ENCODE results near the gene PFDN1. TPM values are rescaled to one million over a fixed set of nuclear protein-coding genes. Genes with fewer than 3 reads are reported as not detected.

PFDN1 gene
- total RNA-seq, 1 donor from 2014 or later: 57.9 TPM

DNA sequence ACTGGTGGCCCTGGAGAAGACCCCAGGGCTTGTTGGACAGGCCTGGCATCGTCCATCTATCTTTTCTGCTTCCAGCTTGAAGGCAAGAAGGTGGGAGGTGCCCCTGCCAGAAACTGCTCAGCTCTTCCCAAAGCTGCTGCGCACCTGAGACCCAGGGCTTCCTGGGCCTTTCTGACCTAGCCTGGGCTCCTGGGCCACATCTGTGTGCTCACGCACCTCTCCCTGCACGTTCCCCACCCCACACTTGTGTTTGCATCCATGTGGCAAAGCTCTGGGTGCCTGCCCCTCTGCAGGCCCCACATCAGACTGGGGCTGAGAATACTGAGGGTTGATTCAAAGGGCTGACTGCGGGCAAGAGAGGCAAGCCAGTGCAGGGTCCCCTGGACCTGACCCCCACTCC is 63.4 kb downstream of the PFDN1 start:
- TF ChIP-seq, protein P1, sequence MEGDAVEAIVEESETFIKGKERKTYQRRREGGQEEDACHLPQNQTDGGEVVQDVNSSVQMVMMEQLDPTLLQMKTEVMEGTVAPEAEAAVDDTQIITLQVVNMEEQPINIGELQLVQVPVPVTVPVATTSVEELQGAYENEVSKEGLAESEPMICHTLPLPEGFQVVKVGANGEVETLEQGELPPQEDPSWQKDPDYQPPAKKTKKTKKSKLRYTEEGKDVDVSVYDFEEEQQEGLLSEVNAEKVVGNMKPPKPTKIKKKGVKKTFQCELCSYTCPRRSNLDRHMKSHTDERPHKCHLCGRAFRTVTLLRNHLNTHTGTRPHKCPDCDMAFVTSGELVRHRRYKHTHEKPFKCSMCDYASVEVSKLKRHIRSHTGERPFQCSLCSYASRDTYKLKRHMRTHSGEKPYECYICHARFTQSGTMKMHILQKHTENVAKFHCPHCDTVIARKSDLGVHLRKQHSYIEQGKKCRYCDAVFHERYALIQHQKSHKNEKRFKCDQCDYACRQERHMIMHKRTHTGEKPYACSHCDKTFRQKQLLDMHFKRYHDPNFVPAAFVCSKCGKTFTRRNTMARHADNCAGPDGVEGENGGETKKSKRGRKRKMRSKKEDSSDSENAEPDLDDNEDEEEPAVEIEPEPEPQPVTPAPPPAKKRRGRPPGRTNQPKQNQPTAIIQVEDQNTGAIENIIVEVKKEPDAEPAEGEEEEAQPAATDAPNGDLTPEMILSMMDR (conservative IDR thresholded peaks at IDR 0.05): no peak
- Mint-ChIP-seq H3K27ac (peak overlapping the region; percentile 18), H3K27me3 (no peaks in the 10 kb centered on the region), H3K36me3 (peaks cover 1% of the 10 kb centered on the region), H3K4me1 (ENCODE audit: unreplicated experiment) (peaks cover 20% of the 10 kb centered on the region), H3K4me3 (no peak overlapping the region), H3K9me3 (no peaks in the 10 kb centered on the region)
- DNase-seq (ENCODE audit: extremely low spot score, unreplicated experiment): no peak

DNA sequence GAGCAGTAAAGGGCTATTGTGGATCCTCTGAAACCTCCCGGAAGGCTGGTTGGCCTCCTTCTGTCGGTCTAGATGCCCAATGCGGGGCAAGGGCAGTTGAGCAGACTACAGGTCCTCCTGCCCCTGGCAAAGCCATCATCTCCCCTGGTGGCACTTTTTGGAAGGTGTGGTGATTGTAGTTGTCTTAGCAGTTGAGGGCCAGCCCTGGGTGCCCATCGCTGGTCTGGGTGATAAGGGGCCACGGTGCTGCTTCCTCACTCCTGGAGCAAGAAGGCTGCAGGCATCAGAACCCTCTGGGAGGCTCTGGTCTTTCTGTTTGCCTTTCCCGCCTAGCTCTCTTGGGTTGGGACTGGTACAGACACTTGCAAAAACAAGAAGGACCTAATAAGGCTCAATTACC is 64.1 kb downstream of the PFDN1 start:
- Mint-ChIP-seq H3K27me3 (no peaks in the 10 kb centered on the region), H3K27ac (no peak overlapping the region), H3K36me3 (no peaks in the 10 kb centered on the region), H3K4me1 (ENCODE audit: unreplicated experiment) (peaks cover 18% of the 10 kb centered on the region), H3K9me3 (no peaks in the 10 kb centered on the region), H3K4me3 (no peak overlapping the region)
- no peak for DNase-seq (ENCODE audit: extremely low spot score, unreplicated experiment)
- TF ChIP-seq, protein P1 (conservative IDR thresholded peaks at IDR 0.05): no peak

DNA sequence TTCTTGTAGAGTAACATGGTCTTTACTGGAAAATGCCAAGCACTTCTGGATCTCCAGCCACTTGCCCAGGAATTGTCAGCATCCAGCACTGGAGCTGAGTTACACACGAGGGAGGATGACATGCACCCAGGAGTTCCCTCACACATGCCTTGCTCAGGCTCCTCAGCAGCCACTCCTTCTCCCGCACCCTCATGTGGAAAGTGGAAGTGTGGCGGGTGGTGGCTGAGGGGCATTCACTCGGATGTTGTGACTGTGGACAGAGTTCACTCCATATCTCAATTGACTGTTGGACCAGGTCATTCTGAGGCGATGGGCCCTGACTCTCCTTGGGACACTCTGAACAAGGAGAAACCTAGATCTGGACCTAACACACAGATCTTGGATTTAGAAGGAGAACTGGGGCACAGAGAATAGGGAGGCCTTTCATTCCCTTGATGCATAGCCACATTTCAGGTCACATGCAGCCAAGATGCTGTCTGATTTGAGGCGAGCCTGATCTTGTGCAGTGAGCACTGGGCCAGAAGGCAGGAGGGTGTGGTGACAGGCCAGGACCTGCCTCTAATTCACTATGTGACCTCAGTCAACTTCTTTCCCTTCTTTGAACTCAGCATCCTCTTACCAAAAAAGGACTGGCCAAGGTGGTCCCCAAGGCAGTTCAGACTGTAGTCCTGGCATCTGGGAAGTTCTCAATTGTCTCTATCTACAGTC is 65.9 kb downstream of the PFDN1 start:
- peaks cover 14% of the 10 kb centered on the region for H3K4me1 Mint-ChIP-seq (ENCODE audit: unreplicated experiment)
- H3K27ac Mint-ChIP-seq: peak overlapping the region; percentile 43
- H3K4me3 Mint-ChIP-seq: no peak overlapping the region
- no peaks in the 10 kb centered on the region for H3K9me3 Mint-ChIP-seq
- DNase-seq (ENCODE audit: extremely low spot score, unreplicated experiment): no peak
- H3K27me3 Mint-ChIP-seq: no peaks in the 10 kb centered on the region
- TF ChIP-seq, protein P1 (conservative IDR thresholded peaks at IDR 0.05): no peak
- no peaks in the 10 kb centered on the region for H3K36me3 Mint-ChIP-seq

- no peaks in the 10 kb centered on the region for H3K9me3 Mint-ChIP-seq
- H3K4me1 Mint-ChIP-seq (ENCODE audit: unreplicated experiment): peaks cover 3% of the 10 kb centered on the region
- no peak for DNase-seq (ENCODE audit: extremely low spot score, unreplicated experiment)
- H3K36me3 Mint-ChIP-seq: no peaks in the 10 kb centered on the region
- H3K27me3 Mint-ChIP-seq: no peaks in the 10 kb centered on the region
- peak overlapping the region; percentile 51 for H3K27ac Mint-ChIP-seq
- no peak overlapping the region for H3K4me3 Mint-ChIP-seq
- TF ChIP-seq, protein P1 (conservative IDR thresholded peaks at IDR 0.05): no peak
Measured at GRCh38 chr5:140235791-140236551, 66.9 kb downstream of the PFDN1 start.

- H3K27ac Mint-ChIP-seq: no peak overlapping the region
- H3K4me1 Mint-ChIP-seq (ENCODE audit: unreplicated experiment): no peaks in the 10 kb centered on the region
- TF ChIP-seq, protein P1 (conservative IDR thresholded peaks at IDR 0.05): no peak
- no peaks in the 10 kb centered on the region for H3K27me3 Mint-ChIP-seq
- no peak overlapping the region for H3K4me3 Mint-ChIP-seq
- no peak for DNase-seq (ENCODE audit: extremely low spot score, unreplicated experiment)
- no peaks in the 10 kb centered on the region for H3K36me3 Mint-ChIP-seq
- no peaks in the 10 kb centered on the region for H3K9me3 Mint-ChIP-seq
Measured at GRCh38 chr5:140234377-140234989, 68.4 kb downstream of the PFDN1 start.
